IPS-20b (cell line): Measurements from ENCODE around the gene PROCR.
"Not testable (repeated sequence)": the region's sequence is repeated elsewhere in the genome, so short reads cannot be mapped to it uniquely, and the experiment has no call there.

Source experiments
- H3K27ac ChIP-seq: one replicate; pipeline ENCODE4 v1.5.1; 2013; ENCODE audit warnings: low read length
- H3K27me3 ChIP-seq: 2 replicates; pipeline ENCODE4 v1.6.1; 2013; ENCODE audit warnings: mild to moderate bottlenecking, low read length, inconsistent platforms; ENCODE audit not compliant: insufficient read depth
- H3K36me3 ChIP-seq: 2 replicates; pipeline ENCODE4 v1.6.1; 2013; ENCODE audit warnings: low read depth, mild to moderate bottlenecking, inconsistent platforms, low read length, moderate library complexity; ENCODE audit not compliant: insufficient read depth
- H3K4me1 ChIP-seq: 2 replicates; pipeline ENCODE4 v1.6.1; 2013; ENCODE audit warnings: mild to moderate bottlenecking, control low read depth, inconsistent platforms, low read length, moderate library complexity; ENCODE audit not compliant: insufficient read depth
- H3K4me3 ChIP-seq: 2 replicates; pipeline ENCODE4 v1.5.1; 2013; ENCODE audit warnings: mild to moderate bottlenecking, low read length, inconsistent platforms
- H3K9ac ChIP-seq: 2 replicates; pipeline ENCODE4 v1.6.1; 2013; ENCODE audit warnings: low read depth, mild to moderate bottlenecking, inconsistent platforms, low read length, moderate library complexity
- H3K9me3 ChIP-seq: 2 replicates; pipeline ENCODE4 v1.6.1; 2013; ENCODE audit warnings: mild to moderate bottlenecking, low read depth, low read length, inconsistent platforms; ENCODE audit not compliant: insufficient read depth

The PROCR gene

GRCh38 chr20:35200267-35200666, 28.4 kb downstream of the PROCR start:
- no peaks in the 10 kb centered on the region for H3K4me1 ChIP-seq
- no peaks in the 10 kb centered on the region for H3K36me3 ChIP-seq
- no peak overlapping the region for H3K9ac ChIP-seq
- H3K27ac ChIP-seq, result no peak overlapping the region
- H3K4me3 ChIP-seq, result no peak overlapping the region
- H3K27me3 ChIP-seq, result no peaks in the 10 kb centered on the region
- peaks cover 23% of the 10 kb centered on the region for H3K9me3 ChIP-seq

- not testable (repeated sequence) for H3K27me3 ChIP-seq, H3K4me1 ChIP-seq, H3K9ac ChIP-seq, H3K27ac ChIP-seq, H3K36me3 ChIP-seq, H3K4me3 ChIP-seq
- peaks cover 19% of the 10 kb centered on the region for H3K9me3 ChIP-seq
Measured at GRCh38 chr20:35201467-35201866, 29.6 kb downstream of the PROCR start.

GRCh38 chr20:35206802-35207201, 34.9 kb downstream of the PROCR start:
- no peak overlapping the region for H3K27ac ChIP-seq
- no peaks in the 10 kb centered on the region for H3K36me3 ChIP-seq
- no peak overlapping the region for H3K4me3 ChIP-seq
- no peaks in the 10 kb centered on the region for H3K27me3 ChIP-seq
- H3K9ac ChIP-seq, result no peak overlapping the region
- H3K9me3 ChIP-seq, result no peaks in the 10 kb centered on the region; the same call in 1 of the 2 replicates
- no peaks in the 10 kb centered on the region for H3K4me1 ChIP-seq

- Histone ChIP-seq H3K9ac (no peak overlapping the region), H3K4me3 (no peak overlapping the region), H3K9me3 (no peaks in the 10 kb centered on the region; the same call in 1 of the 2 replicates), H3K27me3 (no peaks in the 10 kb centered on the region), H3K36me3 (no peaks in the 10 kb centered on the region), H3K4me1 (no peaks in the 10 kb centered on the region), H3K27ac (no peak overlapping the region)
Measured at GRCh38 chr20:35207950-35208611, 36.2 kb downstream of the PROCR start.

GRCh38 chr20:35215066-35215956, 43.4 kb downstream of the PROCR start:
- Histone ChIP-seq H3K4me3 (no peak overlapping the region), H3K27ac (no peak overlapping the region), H3K9ac (no peak overlapping the region), H3K27me3 (no peaks in the 10 kb centered on the region), H3K36me3 (no peaks in the 10 kb centered on the region), H3K9me3 (no peaks in the 10 kb centered on the region), H3K4me1 (no peaks in the 10 kb centered on the region)

- peaks cover 4% of the 10 kb centered on the region; the same call in 1 of the 2 replicates for H3K4me1 ChIP-seq
- no peak overlapping the region for H3K4me3 ChIP-seq
- H3K27ac ChIP-seq, result no peak overlapping the region
- no peaks in the 10 kb centered on the region for H3K27me3 ChIP-seq
- H3K9me3 ChIP-seq, result no peaks in the 10 kb centered on the region
- H3K9ac ChIP-seq, result no peak overlapping the region
- no peaks in the 10 kb centered on the region for H3K36me3 ChIP-seq
Measured at GRCh38 chr20:35216541-35216940, 44.7 kb downstream of the PROCR start.

GRCh38 chr20:35223941-35224340, 52.1 kb downstream of the PROCR start:
- Histone ChIP-seq H3K4me1 (peaks cover 16% of the 10 kb centered on the region; the same call in 1 of the 2 replicates), H3K4me3 (no peak overlapping the region), H3K27me3 (peaks cover 49% of the 10 kb centered on the region), H3K9me3 (no peaks in the 10 kb centered on the region), H3K9ac (no peak overlapping the region), H3K36me3 (no peaks in the 10 kb centered on the region), H3K27ac (no peak overlapping the region)

GRCh38 chr20:35224536-35224935, 52.7 kb downstream of the PROCR start:
- Histone ChIP-seq H3K4me3 (no peak overlapping the region), H3K27me3 (peaks cover 50% of the 10 kb centered on the region), H3K27ac (no peak overlapping the region)

GRCh38 chr20:35225319-35226125, 53.6 kb downstream of the PROCR start:
- H3K27ac ChIP-seq, result no peak overlapping the region
- peak overlapping the region; percentile 43; the same call in 1 of the 2 replicates for H3K9ac ChIP-seq
- H3K9me3 ChIP-seq, result no peaks in the 10 kb centered on the region
- H3K27me3 ChIP-seq, result peaks cover 50% of the 10 kb centered on the region
- H3K36me3 ChIP-seq, result no peaks in the 10 kb centered on the region
- peak overlapping the region; percentile 72; the same call in 1 of the 2 replicates for H3K4me3 ChIP-seq
- peaks cover 16% of the 10 kb centered on the region; the same call in 1 of the 2 replicates for H3K4me1 ChIP-seq

More at GRCh38 chr20:35224536-35224935, 52.7 kb downstream of the PROCR start:
- peaks cover 16% of the 10 kb centered on the region; the same call in 1 of the 2 replicates for H3K4me1 ChIP-seq
- H3K9me3 ChIP-seq, result no peaks in the 10 kb centered on the region
- H3K9ac ChIP-seq, result no peak overlapping the region
- H3K36me3 ChIP-seq, result no peaks in the 10 kb centered on the region

GRCh38 chr20:35226126-35226883, 54.4 kb downstream of the PROCR start, which contains the start of gene MMP24:
Gene MMP24 (plus strand): TSS chr20:35226690. CDS start chr20:35226739, 49 bp downstream.
- Histone ChIP-seq H3K4me3 (peak within 1 kb of the TSS; percentile 72), H3K9me3 (no peaks in the 10 kb centered on the region), H3K36me3 (no peaks in the 10 kb centered on the region), H3K4me1 (peaks cover 12% of the 10 kb centered on the region; the same call in 1 of the 2 replicates), H3K27ac (no peak within 1 kb of the TSS), H3K27me3 (peaks cover 50% of the 10 kb centered on the region), H3K9ac (peak within 1 kb of the TSS; percentile 43; the same call in 1 of the 2 replicates)
